ENCODE measurements around the gene POLR2M.

POLR2M gene

DNA sequence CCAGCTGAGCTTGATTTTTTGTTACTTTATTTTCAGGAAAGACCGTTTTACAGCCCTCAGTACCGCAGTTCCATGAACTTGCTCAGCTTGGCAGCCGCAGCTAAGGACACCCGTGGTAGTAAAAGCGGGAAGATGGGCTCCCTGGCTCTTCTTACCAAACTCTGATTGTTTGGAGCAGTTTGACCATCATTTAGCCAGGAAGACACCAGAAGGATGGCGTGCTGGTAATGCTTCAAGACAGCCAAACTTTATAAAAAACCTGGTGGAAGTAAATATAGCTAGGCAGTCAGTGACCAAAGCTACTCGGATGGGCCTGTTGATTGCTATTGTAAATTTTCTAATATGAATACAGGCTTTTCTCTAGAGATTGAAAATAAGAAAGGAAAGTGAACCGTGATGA is 28.9 kb downstream of the POLR2M start:
- Histone ChIP-seq H4K91ac (ENCODE audit: low read depth, low read length) (no peak overlapping the region), H3K9me3 (ENCODE audit: insufficient read depth, low read depth, low read length) (no peaks in the 10 kb centered on the region), H3K4me1 (ENCODE audit: control insufficient read depth in 1 of 2, insufficient read depth in 2 of 2, low read length in 2 of 2) (peaks cover 7% of the 10 kb centered on the region in 2 experiments), H4K12ac (ENCODE audit: low read depth, low read length) (no peak overlapping the region), H3K14ac (ENCODE audit: low read length) (no peak overlapping the region), H2BK120ac (ENCODE audit: insufficient read depth, low read length, poor library complexity) (no peak overlapping the region), H3K4me2 (ENCODE audit: low read length) (no peak overlapping the region), H2BK12ac (ENCODE audit: low read length) (no peak overlapping the region), H2AK5ac (ENCODE audit: low read length) (no peak overlapping the region), H3K18ac (ENCODE audit: low read length) (no peak overlapping the region), H3K79me2 (ENCODE audit: control insufficient read depth, insufficient read depth, low read length, poor library complexity) (no peaks in the 10 kb centered on the region), H4K8ac (ENCODE audit: low read depth, low read length) (no peak overlapping the region), H3K4me3 (ENCODE audit: low read depth, low read length) (no peak overlapping the region), H3K4ac (ENCODE audit: low read depth, low read length) (no peak overlapping the region), H3K36me3 (ENCODE audit: control insufficient read depth in 1 of 2, insufficient read depth in 2 of 2, low read length in 2 of 2) (no peaks in the 10 kb centered on the region), H2AFZ (ENCODE audit: insufficient read depth, low read length, poor library complexity) (no peak overlapping the region), H3K79me1 (ENCODE audit: low read length) (no peaks in the 10 kb centered on the region), H3K23ac (ENCODE audit: low read length) (no peak overlapping the region), H2BK5ac (ENCODE audit: low read depth, low read length, poor library complexity) (no peak overlapping the region), H3K27me3 (ENCODE audit: insufficient read depth, low read length) (no peaks in the 10 kb centered on the region), H3K9ac (ENCODE audit: low read length) (no peak overlapping the region), H3K27ac (ENCODE audit: low read depth, low read length) (no peak overlapping the region)
- no CpG with 5 or more reads among the region's 8 CpGs for WGBS (ENCODE audit: extremely low coverage, insufficient coverage, insufficient read length)
- no peak for DNase-seq

DNA sequence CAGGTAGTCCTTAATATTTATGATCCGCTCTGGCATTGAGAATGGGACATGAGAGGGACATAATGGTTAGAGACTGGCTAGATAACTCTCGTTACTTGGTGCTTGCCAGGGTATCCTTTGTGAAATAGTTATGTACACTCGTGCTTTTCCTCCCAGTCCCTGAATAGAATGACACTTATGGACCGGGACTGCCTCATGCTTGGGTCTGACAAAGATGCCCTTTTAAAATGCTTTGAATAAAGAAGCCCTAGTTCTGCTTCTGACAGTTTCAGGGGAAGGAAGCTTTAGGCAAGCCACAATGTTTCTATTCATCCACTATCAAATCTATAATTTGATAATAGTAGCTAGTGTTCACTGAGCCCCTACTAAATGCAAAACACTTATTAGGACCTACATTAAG is 29.4 kb downstream of the POLR2M start:
- no peaks in the 10 kb centered on the region for H3K27me3 ChIP-seq (ENCODE audit: insufficient read depth, low read length)
- no peak overlapping the region for H3K14ac ChIP-seq (ENCODE audit: low read length)
- H4K12ac ChIP-seq (ENCODE audit: low read depth, low read length) = no peak overlapping the region
- no peak overlapping the region for H3K4ac ChIP-seq (ENCODE audit: low read depth, low read length)
- no CpG with 5 or more reads among the region's 4 CpGs for WGBS (ENCODE audit: extremely low coverage, insufficient coverage, insufficient read length)
- H3K23ac ChIP-seq (ENCODE audit: low read length) = no peak overlapping the region
- no peak overlapping the region for H2BK5ac ChIP-seq (ENCODE audit: low read depth, low read length, poor library complexity)
- H3K9me3 ChIP-seq (ENCODE audit: insufficient read depth, low read depth, low read length) = no peaks in the 10 kb centered on the region
- no peak overlapping the region for H3K4me2 ChIP-seq (ENCODE audit: low read length)
- H3K36me3 ChIP-seq (ENCODE audit: control insufficient read depth in 1 of 2, insufficient read depth in 2 of 2, low read length in 2 of 2) = no peaks in the 10 kb centered on the region
- no peaks in the 10 kb centered on the region for H3K79me2 ChIP-seq (ENCODE audit: control insufficient read depth, insufficient read depth, low read length, poor library complexity)
- no peak overlapping the region for H3K27ac ChIP-seq (ENCODE audit: low read depth, low read length)
- no peak overlapping the region for H3K9ac ChIP-seq (ENCODE audit: low read length)
- no peak overlapping the region for H2BK120ac ChIP-seq (ENCODE audit: insufficient read depth, low read length, poor library complexity)
- H2BK12ac ChIP-seq (ENCODE audit: low read length) = no peak overlapping the region
- no peak overlapping the region for H2AK5ac ChIP-seq (ENCODE audit: low read length)
- no peak overlapping the region for H2AFZ ChIP-seq (ENCODE audit: insufficient read depth, low read length, poor library complexity)
- no peak overlapping the region for H4K91ac ChIP-seq (ENCODE audit: low read depth, low read length)
- peaks cover 7% of the 10 kb centered on the region in 2 experiments for H3K4me1 ChIP-seq (ENCODE audit: control insufficient read depth in 1 of 2, insufficient read depth in 2 of 2, low read length in 2 of 2)
- no peak overlapping the region for H3K4me3 ChIP-seq (ENCODE audit: low read depth, low read length)
- no peaks in the 10 kb centered on the region for H3K79me1 ChIP-seq (ENCODE audit: low read length)
- H4K8ac ChIP-seq (ENCODE audit: low read depth, low read length) = no peak overlapping the region
- H3K18ac ChIP-seq (ENCODE audit: low read length) = no peak overlapping the region
- DNase-seq = no peak

DNA sequence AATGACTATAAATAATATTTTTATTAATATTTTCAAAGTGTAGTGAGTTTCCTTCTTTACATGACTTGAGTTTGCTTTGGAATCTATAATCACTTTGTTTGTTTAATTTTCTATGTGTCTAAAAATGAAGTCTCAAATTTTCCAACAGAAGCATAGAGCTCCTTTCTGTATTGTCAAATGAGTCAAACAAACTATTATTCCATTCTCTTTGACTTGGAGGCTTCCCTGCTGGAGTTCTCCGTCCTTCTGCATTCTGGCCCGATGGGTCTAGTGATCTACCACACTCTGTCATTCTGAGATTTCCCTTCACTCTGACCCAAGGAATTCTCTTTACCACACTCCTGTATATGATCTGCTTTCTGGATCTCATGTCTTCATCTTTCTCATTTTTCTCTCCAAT is 30.1 kb downstream of the POLR2M start:
- H3K27me3 ChIP-seq (ENCODE audit: insufficient read depth, low read length) = no peaks in the 10 kb centered on the region

DNA sequence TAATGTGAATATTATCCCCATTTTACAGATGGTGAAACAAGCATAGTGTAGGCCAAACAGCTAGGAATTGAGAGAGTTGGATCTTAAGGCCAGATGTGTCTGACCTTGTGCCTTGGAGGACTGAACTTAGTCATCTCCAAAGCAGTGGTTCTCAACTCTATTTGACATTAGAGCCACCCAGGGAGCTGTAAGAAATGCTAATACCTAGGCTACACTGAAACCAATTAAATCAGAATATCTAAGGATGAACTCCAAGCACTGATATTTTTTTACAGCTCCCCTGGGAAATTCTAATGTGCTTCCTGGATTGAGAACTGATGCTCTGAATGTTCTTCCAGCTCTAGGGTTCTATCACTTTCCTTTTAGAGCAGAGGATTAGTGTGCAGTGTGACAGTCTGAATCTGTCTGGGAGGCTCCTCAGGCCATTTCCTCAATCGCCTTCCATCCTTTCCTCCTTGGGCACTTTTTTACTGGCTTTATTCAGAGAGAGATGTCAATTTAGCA is 32.3 kb downstream of the POLR2M start:
- WGBS (ENCODE audit: extremely low coverage, insufficient coverage, insufficient read length) = no CpG with 5 or more reads among the region's 1 CpG

More for the DNA sequence above, 30.1 kb downstream of the POLR2M start:
- Histone ChIP-seq H3K4me1 (ENCODE audit: control insufficient read depth in 1 of 2, insufficient read depth in 2 of 2, low read length in 2 of 2) (peaks cover 2 to 5% of the 10 kb centered on the region in 2 experiments), H2BK12ac (ENCODE audit: low read length) (no peak overlapping the region), H4K91ac (ENCODE audit: low read depth, low read length) (no peak overlapping the region), H3K9me3 (ENCODE audit: insufficient read depth, low read depth, low read length) (no peaks in the 10 kb centered on the region), H3K36me3 (ENCODE audit: control insufficient read depth in 1 of 2, insufficient read depth in 2 of 2, low read length in 2 of 2) (no peaks in the 10 kb centered on the region), H2BK5ac (ENCODE audit: low read depth, low read length, poor library complexity) (no peak overlapping the region), H3K4me3 (ENCODE audit: low read depth, low read length) (no peak overlapping the region), H2AK5ac (ENCODE audit: low read length) (no peak overlapping the region), H3K23ac (ENCODE audit: low read length) (no peak overlapping the region), H3K9ac (ENCODE audit: low read length) (no peak overlapping the region), H3K18ac (ENCODE audit: low read length) (no peak overlapping the region), H2BK120ac (ENCODE audit: insufficient read depth, low read length, poor library complexity) (no peak overlapping the region), H3K14ac (ENCODE audit: low read length) (no peak overlapping the region), H4K8ac (ENCODE audit: low read depth, low read length) (no peak overlapping the region), H2AFZ (ENCODE audit: insufficient read depth, low read length, poor library complexity) (no peak overlapping the region), H3K79me2 (ENCODE audit: control insufficient read depth, insufficient read depth, low read length, poor library complexity) (no peaks in the 10 kb centered on the region), H4K12ac (ENCODE audit: low read depth, low read length) (no peak overlapping the region), H3K4me2 (ENCODE audit: low read length) (no peak overlapping the region), H3K4ac (ENCODE audit: low read depth, low read length) (no peak overlapping the region), H3K79me1 (ENCODE audit: low read length) (no peaks in the 10 kb centered on the region), H3K27ac (ENCODE audit: low read depth, low read length) (no peak overlapping the region)
- DNase-seq = no peak
- WGBS (ENCODE audit: extremely low coverage, insufficient coverage, insufficient read length) = no CpG with 5 or more reads among the region's 2 CpGs

More for the DNA sequence above, 32.3 kb downstream of the POLR2M start:
- no peak overlapping the region for H2AFZ ChIP-seq (ENCODE audit: insufficient read depth, low read length, poor library complexity)
- no peak overlapping the region for H3K14ac ChIP-seq (ENCODE audit: low read length)
- no peak overlapping the region for H4K8ac ChIP-seq (ENCODE audit: low read depth, low read length)
- H3K4me3 ChIP-seq (ENCODE audit: low read depth, low read length) = no peak overlapping the region
- no peaks in the 10 kb centered on the region for H3K36me3 ChIP-seq (ENCODE audit: control insufficient read depth in 1 of 2, insufficient read depth in 2 of 2, low read length in 2 of 2)
- no peak overlapping the region for H2BK12ac ChIP-seq (ENCODE audit: low read length)
- no peak overlapping the region for H4K12ac ChIP-seq (ENCODE audit: low read depth, low read length)
- H2BK5ac ChIP-seq (ENCODE audit: low read depth, low read length, poor library complexity) = no peak overlapping the region
- no peak overlapping the region for H2BK120ac ChIP-seq (ENCODE audit: insufficient read depth, low read length, poor library complexity)
- no peak overlapping the region for H3K18ac ChIP-seq (ENCODE audit: low read length)
- no peak overlapping the region for H3K27ac ChIP-seq (ENCODE audit: low read depth, low read length)
- H3K4ac ChIP-seq (ENCODE audit: low read depth, low read length) = no peak overlapping the region
- H3K4me1 ChIP-seq (ENCODE audit: control insufficient read depth in 1 of 2, insufficient read depth in 2 of 2, low read length in 2 of 2) = no peaks in the 10 kb centered on the region
- H3K27me3 ChIP-seq (ENCODE audit: insufficient read depth, low read length) = no peaks in the 10 kb centered on the region
- no peak overlapping the region for H3K23ac ChIP-seq (ENCODE audit: low read length)
- no peaks in the 10 kb centered on the region for H3K9me3 ChIP-seq (ENCODE audit: insufficient read depth, low read depth, low read length)
- no peaks in the 10 kb centered on the region for H3K79me2 ChIP-seq (ENCODE audit: control insufficient read depth, insufficient read depth, low read length, poor library complexity)
- no peaks in the 10 kb centered on the region for H3K79me1 ChIP-seq (ENCODE audit: low read length)
- no peak overlapping the region for H3K9ac ChIP-seq (ENCODE audit: low read length)
- H2AK5ac ChIP-seq (ENCODE audit: low read length) = no peak overlapping the region
- H3K4me2 ChIP-seq (ENCODE audit: low read length) = no peak overlapping the region
- DNase-seq = no peak
- no peak overlapping the region for H4K91ac ChIP-seq (ENCODE audit: low read depth, low read length)

Measured in trophoblast cell (in vitro differentiated cells and primary cell).